Osteocyte (in vitro differentiated cells): ENCODE measurements around the gene VWA5A. TPM values are rescaled to one million over a fixed set of nuclear protein-coding genes. Genes with fewer than 3 reads are reported as not detected.

ENCODE experiments used
- DNase-seq: peaks from one replicate; pipeline ENCODE4 v3.0.0; 2021; ENCODE audit warnings: mixed read lengths; ENCODE audit not compliant: unreplicated experiment; ENCODE audit errors: extremely low spot score
- H3K27ac Mint-ChIP-seq: one replicate; pipeline ENCODE4 v1.8.0; 2021; ENCODE audit warnings: mild to moderate bottlenecking, mixed read lengths; ENCODE audit not compliant: unreplicated experiment
- H3K27me3 Mint-ChIP-seq: one replicate; pipeline ENCODE4 v1.8.0; 2021; ENCODE audit warnings: mixed read lengths; ENCODE audit not compliant: unreplicated experiment
- H3K36me3 Mint-ChIP-seq: one replicate; pipeline ENCODE4 v1.8.0; 2021; ENCODE audit warnings: mixed read lengths; ENCODE audit not compliant: unreplicated experiment
- H3K4me1 Mint-ChIP-seq: one replicate; pipeline ENCODE4 v1.8.0; 2021; ENCODE audit warnings: mixed read lengths; ENCODE audit not compliant: unreplicated experiment
- H3K4me3 Mint-ChIP-seq: one replicate; pipeline ENCODE4 v1.8.0; 2021; ENCODE audit warnings: mild to moderate bottlenecking, moderate library complexity, mixed read lengths; ENCODE audit not compliant: unreplicated experiment
- H3K9me3 Mint-ChIP-seq: one replicate; pipeline ENCODE4 v1.8.0; 2021; ENCODE audit warnings: mixed read lengths; ENCODE audit not compliant: unreplicated experiment
- CTCF ChIP-seq: fragments of 200-600 bp; sonication (generic); IDR thresholded peaks from 2 replicates; pipeline ENCODE4 v1.5.0; 2021; ENCODE audit warnings: antibody characterized with exemption, mild to moderate bottlenecking, moderate library complexity
- total RNA-seq: library from RNA; stranded (reverse); gene quantifications from 2 replicates; pipeline ENCODE4 v1.2.1, GENCODE V29; 2021

Gene VWA5A
- total RNA-seq, 1 donor from 2014 or later, result 10.0 TPM

GRCh38 chr11:124150684-124151083, 35.4 kb downstream of the VWA5A start:
- no peaks in the 10 kb centered on the region for H3K36me3 Mint-ChIP-seq
- no peaks in the 10 kb centered on the region for H3K4me1 Mint-ChIP-seq
- no peak overlapping the region for H3K4me3 Mint-ChIP-seq
- H3K27ac Mint-ChIP-seq, result no peak overlapping the region
- DNase-seq, result no peak
- peaks cover 21% of the 10 kb centered on the region for H3K27me3 Mint-ChIP-seq
- no peak for TF ChIP-seq CTCF
- H3K9me3 Mint-ChIP-seq, result no peaks in the 10 kb centered on the region

GRCh38 chr11:124152770-124153407, 37.6 kb downstream of the VWA5A start:
- no peaks in the 10 kb centered on the region for H3K4me1 Mint-ChIP-seq
- no peak for DNase-seq

GRCh38 chr11:124153821-124154220, 38.6 kb downstream of the VWA5A start:
- H3K4me3 Mint-ChIP-seq, result no peak overlapping the region
- no peaks in the 10 kb centered on the region for H3K4me1 Mint-ChIP-seq
- peaks cover 26% of the 10 kb centered on the region for H3K27me3 Mint-ChIP-seq
- no peak for DNase-seq
- H3K36me3 Mint-ChIP-seq, result no peaks in the 10 kb centered on the region
- no peak overlapping the region for H3K27ac Mint-ChIP-seq
- no peak for TF ChIP-seq CTCF
- no peaks in the 10 kb centered on the region for H3K9me3 Mint-ChIP-seq

More at GRCh38 chr11:124152770-124153407, 37.6 kb downstream of the VWA5A start:
- no peak for TF ChIP-seq CTCF
- Mint-ChIP-seq H3K27ac (no peak overlapping the region), H3K27me3 (peaks cover 26% of the 10 kb centered on the region), H3K9me3 (no peaks in the 10 kb centered on the region), H3K36me3 (no peaks in the 10 kb centered on the region), H3K4me3 (no peak overlapping the region)

- Mint-ChIP-seq H3K9me3 (no peaks in the 10 kb centered on the region), H3K36me3 (no peaks in the 10 kb centered on the region), H3K27ac (no peak overlapping the region), H3K4me1 (no peaks in the 10 kb centered on the region), H3K4me3 (no peak overlapping the region), H3K27me3 (peaks cover 29% of the 10 kb centered on the region)
- no peak for DNase-seq
- TF ChIP-seq CTCF, result no peak
Observed at GRCh38 chr11:124159481-124159880, 44.2 kb downstream of the VWA5A start.

GRCh38 chr11:124160986-124161385, 45.7 kb downstream of the VWA5A start:
- peaks cover 28% of the 10 kb centered on the region for H3K27me3 Mint-ChIP-seq
- H3K4me1 Mint-ChIP-seq, result no peaks in the 10 kb centered on the region
- no peak for DNase-seq
- H3K4me3 Mint-ChIP-seq, result no peak overlapping the region
- no peak overlapping the region for H3K27ac Mint-ChIP-seq
- H3K9me3 Mint-ChIP-seq, result no peaks in the 10 kb centered on the region
- H3K36me3 Mint-ChIP-seq, result no peaks in the 10 kb centered on the region
- TF ChIP-seq CTCF, result no peak
